ENCODE results near the gene DMBT1.

Gene DMBT1

DNA sequence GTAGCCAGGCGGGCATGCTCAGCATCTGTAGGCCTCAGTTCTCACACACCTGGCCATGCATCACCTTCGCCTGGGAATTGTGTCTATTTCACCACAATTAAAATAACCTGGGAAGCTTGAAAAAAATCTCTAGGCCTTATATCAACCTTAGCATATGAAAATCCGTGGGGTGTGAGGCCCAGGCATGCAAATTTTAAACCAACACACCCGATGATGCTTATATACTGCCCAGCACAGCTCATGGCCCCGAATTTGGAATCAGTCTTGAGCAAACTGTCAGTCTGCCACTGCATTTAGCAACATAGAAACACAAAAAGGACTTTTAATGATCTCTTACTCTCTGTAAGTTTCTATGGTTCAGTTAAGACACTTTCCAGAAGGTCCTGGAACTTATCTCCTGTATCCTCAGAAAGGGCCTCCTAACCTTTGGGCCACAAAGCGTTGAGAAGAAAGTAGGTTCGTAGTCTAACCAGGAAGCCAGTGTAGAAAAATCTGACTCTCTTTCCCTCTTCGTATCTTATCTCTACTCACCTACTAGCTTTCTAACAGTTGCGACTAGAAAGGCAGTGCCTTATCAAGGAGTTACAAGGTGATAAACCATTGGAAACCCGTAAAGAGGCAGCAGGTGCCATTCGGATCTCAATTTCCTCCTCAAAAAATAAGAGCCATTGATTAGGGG, 12.0 kb upstream of the DMBT1 start:
- DNase-seq: no peak

DNA sequence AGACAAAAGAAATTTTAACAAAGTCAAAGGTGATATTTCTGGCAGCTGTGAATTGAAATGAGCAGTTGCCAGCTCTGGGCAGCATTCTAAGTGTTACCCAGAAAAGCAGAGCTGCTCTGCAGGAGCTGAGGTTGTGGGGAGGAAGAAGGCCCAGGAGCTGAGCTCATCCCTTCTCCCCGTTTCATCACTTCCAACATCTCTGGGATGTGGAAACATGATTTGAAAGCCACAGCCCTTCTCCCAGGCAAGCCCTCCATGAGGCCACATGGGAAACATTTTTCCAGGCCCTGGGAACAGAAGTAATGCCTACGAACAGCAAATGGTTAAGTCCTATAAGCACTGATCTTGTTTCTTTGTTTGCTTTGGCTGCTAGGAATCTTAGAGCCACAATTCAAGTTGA, 10.9 kb upstream of the DMBT1 start:
- DNase-seq: no peak

DNA sequence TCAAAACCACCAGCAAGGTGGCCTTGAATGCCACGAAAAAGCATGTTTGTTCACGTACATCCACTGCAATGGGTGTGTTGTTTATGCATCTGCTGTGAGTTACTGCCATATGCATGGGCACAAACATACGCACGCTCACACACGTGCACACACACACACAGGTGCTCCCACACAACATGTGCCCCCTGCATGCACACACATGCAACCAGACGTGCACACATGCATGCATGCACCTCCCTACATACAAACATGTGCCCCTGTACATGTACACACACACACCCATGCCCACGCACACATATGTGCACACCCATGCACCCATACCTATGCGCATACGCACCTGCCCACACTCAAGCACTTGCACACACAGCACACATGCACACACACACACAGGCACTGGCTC, 10.1 kb upstream of the DMBT1 start:
- DNase-seq: no peak

DNA sequence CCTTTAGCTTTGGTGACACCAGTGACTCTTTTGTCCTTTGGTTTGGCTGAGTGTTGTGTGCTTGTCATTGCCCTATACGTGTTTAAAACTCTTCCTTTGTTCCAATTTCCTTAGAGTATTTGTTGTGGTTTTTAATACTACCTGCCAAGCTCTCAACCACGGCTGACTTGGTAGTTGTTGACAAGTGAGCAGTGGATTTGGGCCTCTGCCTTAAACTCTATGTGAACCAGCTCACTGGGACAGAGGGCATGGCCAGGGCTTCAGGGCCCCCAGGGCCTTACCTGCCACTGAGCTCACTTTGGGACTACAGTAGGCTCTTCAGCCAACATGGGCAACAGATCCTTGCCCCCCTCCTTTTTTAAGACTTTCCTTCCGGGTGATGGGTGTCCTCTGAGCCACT, 9.6 kb upstream of the DMBT1 start:
- no peak for DNase-seq

DNA sequence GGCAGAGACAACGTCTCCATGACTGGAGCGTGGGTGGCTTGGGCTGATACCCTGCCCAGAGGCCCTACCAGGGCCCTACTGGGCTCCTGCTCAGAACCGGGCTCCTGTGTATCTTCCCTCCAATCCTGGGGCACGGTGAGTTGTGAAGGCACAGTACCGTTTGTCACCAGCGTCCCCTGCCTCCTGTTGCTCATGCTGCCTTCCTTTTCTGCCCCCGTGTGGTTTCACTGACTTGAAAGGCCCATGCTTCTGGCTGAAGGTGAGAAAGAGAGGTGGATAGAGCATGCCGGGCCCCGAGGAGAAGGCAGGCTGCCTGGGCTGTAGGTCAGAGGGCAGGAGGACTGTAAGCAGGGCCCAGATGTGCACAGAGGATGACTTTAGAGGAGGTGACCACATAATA, 9.1 kb upstream of the DMBT1 start:
- peak in 5 of 56 donors; percentile 3 to 33 (median 11) for DNase-seq

DNA sequence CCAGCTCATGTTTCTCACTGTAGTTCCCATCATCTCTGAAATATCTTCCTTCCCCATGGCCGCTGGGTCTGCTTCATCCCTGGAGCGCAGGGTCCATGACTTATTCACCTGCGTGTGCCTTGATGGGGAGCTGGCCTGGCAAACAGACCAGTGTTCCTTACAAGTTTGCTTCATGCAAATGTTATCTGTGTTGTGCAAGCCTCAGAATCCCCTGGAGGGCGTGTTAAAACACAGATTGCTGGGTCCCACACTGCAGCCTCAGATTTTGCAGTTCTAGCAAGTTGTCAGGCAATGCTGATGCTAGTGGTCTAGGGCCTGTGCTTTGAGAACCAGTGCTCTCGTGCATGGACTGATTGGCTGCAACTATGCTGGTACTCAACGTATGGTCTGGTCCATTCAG, 7.2 kb upstream of the DMBT1 start:
- no peak for DNase-seq

DNA sequence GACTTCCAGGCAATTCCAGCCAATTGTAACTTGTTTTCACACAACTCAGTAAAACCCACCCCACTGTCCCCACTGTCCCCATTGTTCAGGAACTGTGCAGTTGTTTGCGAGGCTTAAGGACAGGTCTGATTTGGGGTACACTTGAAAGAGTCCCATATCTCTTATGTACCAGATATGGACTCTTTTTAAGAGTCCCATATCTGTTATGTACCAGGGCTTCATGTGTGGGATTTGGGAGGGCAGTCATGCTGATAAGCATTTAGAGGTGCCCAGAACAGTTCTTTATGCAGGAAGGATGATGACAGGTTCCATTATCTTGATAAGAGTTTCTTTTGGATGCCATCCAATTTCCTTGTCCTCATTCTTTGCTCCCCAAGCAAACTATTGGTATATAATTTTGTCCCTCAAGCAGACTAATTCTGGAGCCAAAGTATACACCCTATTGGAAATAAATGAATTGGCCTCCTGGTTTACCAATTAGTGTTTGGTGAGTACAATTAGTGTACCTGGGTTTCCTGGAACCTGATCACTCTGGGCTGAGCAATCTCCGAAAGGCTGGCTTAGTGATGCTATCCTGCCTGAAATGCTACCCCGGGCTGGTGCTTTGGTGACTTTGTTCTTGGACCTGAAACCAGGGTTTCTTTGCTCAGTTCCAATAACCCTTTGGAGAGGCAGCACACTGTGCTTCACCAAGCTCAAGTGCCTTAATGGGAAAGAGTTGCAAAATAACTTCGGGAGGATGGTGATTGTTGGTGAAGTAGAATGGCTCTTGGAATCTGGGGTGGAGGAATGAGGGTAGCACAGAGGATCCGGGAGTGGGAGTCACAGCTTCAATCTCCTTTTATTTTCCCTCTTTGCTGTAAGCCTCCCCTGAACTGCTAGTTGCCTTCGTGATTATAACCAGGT, 6.2 kb upstream of the DMBT1 start:
- DNase-seq: no peak

DNA sequence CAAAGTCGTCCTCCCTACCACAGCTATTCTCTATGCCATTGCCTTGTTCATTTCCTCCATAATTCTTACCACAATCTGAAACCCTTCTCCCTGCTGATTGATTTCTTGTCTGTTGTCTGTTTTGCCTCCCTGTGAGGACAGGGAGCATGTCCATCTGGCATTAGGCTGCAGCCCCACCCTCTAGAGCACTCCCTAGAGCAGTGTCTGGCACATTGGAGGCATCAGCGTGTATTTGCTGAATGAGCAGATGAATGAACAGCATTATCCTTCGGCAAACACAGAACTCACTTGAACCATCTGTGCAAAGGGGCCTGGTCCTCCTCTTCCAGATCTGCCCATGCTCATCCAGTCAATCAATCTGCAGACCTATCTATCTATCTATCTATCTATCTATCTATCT, 5.1 kb upstream of the DMBT1 start:
- no peak for DNase-seq

DNA sequence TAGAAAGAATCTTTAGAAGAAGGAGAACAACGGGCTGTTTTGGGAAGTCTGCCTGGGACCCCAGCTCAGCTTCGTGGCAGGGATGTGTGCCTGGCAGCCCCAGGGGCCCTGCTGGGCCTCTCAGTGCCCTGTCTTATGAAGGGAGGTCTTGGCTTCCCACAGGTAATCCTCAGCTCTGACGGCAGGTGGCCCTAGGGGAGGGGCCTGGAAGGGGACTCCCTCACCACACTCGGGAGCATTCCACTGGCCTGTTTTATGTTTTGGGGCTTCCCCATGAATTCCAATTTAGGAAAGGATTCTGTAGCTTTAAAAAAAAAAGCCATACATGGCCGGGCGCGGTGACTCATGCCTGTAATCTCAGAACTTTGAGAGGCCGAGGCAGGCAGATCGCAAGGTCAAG, 3.0 kb upstream of the DMBT1 start:
- no peak for DNase-seq

DNA sequence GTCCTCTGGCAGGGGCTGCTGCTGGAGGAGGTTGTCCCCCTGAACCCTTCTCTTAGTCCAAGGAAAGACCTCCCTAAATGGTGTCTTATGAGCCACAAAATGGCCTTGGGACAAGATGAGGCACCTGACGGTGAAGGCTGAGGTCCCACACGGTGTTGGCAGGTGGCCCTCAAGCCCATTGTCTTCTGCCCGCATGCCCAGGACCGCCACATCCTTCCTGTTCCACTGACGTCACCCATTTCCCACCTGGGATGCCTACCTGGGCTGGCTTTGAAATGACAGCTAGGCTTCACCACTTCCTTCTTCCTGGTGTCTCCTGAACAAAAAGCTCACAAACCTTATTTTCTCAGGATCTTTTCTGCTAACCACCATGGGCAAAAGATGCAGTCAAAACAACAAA, 2.1 kb upstream of the DMBT1 start:
- DNase-seq: no peak

DNA sequence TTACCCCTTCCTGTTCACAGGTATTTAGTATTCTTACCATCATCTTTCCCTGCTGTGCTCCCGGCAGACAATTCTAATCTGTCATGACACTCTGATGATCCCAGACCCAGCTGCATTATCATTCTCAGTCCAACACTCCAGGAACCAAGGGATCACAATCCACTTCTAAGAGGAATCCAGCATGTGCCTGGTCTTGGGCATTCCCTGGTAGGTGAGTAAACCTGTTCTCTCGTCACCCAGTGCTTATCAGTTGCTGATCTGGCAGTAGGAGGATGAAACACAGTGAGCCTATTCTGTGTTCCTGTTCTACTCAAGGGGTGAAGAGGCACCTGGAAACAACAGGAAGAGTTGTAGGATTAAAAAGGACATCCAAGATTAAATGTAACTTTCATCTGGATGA, 1.3 kb upstream of the DMBT1 start:
- DNase-seq: no peak

DNA sequence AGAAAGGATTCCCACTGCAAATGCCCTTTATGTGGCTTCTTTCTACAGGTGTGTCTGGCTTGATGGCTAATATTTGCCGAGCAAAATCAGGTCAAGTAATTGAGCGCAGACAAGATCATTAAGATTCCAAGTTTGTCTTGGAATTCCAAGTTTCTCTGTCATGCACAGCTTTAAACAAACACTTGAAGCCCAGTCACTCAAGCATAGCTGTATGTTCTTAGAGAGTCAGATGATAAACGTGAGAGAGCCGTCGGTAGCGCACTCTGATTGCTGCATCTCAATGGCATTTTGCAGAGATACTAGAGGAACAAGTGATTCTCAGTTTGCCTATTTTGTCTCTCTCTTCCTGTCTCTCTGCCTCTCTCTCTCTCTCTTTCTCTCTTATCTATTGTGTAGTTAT, 658 bp downstream of the DMBT1 start:
- no peak for DNase-seq

DNA sequence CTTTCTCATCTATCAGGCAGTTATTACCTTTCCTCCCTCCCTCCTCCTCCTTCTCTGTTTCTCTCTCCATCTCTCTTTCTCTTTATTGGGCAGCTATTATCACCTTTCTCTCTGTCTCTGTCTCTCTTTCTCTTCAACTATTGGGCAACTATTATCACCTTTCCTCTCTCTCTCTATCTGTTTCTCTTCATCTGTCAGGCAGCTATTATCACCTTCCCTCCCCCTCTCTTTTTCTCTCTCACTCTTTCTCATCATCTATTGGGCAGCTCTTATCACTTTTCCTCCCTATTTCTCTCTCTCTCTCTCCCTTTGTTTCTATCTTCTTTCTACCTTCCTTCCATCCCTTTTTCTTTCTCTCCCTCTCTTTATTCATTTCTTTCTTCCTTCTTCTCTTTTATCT, 1.2 kb downstream of the DMBT1 start:
- no peak for DNase-seq

DNA sequence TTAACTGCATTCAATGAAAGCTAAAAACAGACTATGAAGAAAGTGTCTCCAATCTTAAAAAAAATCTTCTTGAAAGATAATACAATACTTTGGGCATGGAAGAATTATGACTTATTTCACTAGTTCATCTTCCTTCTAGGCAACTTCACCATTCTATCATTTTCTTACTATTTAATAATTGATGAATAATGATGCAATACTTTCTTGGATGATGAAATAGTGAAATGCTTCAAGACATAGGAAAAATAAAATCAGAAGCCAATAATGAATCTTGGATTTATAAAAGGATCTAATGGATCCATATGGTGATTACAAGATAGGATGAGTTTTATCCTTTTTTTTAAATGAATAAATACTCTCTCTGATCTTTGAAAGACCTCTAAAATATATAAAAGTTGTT, 4.4 kb downstream of the DMBT1 start:
- DNase-seq: no peak

DNA sequence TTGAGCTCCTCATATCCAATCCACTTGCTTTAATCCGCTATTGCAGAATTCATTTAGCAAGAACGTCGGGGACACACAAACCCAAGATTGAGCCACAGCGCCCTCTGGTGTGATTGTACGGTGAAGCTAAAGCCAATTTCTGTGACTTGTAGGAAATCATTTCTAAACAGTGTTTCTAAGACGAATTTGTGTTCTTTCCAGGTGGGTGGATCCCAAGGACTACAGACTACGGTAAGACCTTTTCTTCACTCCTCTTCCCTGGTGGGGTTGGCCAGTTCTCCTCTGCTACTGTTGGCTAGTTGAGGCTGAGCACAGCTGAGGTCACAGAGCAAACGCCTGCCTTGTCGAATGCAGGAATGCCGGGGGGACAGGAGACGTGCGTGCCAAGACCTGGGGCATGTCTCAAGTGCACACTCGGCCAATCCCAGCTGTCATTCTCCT, 5.2 kb downstream of the DMBT1 start:
- DNase-seq: peak in 52 of 56 donors; percentile 7 to 91 (median 60)

DNA sequence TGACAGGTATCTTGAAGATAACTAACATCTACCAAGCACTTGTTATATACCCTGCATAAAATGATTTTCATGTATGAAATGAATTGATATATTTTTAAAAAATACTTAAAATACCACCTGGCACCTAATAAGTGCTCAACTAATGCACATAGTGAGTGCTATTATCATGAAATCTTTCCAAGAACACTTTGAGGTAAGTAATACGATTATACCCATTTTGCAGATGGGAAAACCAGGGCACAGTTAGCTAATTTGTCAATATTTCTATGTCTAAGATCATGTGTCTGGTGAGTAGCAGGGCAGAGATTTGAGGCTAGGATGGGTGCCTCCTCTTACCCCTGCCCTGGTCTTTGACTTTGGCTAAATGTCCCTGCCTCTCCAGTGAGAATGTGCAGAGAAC, 6.1 kb downstream of the DMBT1 start:
- no peak for DNase-seq

DNA sequence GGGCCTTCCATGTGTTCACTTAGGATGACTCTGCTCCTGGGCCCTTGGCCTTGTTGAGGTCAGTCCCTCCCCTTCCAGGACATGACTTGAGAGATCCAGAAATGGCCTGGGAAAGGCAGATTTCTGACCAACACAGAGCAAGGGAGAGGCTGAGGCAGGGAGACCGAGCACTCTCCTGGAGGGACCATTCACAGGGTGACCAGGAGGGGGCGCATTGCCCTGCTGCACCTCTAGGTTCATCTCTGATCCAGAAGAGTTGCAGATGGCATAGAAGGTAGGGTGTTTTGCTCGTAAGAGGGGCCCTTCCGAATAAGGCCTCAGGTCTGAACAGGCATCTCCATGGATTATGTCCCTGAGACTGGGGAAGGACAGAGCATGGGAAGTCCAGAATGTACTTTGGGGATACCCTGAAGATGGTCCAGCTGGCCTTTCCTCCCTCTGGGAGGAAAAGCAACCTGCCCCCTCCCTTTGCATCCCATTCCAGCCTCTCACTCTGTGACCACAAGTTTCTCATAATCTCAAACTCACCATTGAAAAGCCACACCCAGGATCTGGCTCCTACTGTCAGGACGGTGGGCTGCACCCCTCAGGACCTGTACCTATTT, 6.6 kb downstream of the DMBT1 start:
- DNase-seq: peak in 8 of 56 donors; percentile 3 to 23 (median 7)

DNA sequence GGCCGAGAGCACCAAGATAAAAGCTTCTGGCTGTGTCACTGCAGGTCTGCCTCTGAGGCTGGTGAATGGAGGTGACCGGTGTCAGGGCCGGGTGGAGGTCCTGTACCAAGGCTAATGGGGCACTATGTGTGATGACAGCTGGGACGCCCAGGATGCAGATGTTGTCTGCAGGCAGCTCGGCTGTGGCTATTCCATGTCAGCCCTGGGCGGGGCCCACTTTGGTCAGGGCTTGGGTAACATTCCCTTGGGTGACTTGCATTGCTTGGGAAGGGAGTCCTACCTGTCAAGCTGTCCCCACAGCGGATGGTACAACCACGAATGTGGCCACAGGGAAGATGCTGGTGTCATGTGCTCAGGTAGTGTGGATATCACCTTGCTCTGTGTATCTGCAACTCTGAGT, 8.0 kb downstream of the DMBT1 start:
- DNase-seq: no peak

DNA sequence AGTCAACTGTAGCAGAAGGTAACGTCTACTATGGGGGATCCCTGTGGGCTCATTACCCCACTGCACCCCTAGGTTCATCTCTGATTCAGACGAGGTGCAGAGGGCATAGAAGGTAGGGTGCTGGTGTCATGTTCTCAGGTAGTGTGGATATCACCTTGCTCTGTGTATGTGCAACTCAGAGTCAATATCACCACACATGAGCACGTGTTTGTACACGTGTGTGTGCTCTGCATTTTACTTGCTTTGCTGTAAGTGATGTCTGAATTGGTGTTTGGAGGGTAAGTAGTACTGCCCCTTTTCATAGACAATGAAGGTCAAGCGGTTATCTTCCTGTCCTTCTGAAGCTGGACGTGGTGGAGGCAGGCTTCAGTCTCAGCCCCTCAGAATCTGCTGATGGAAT, 10.4 kb downstream of the DMBT1 start:
- no peak for DNase-seq

DNA sequence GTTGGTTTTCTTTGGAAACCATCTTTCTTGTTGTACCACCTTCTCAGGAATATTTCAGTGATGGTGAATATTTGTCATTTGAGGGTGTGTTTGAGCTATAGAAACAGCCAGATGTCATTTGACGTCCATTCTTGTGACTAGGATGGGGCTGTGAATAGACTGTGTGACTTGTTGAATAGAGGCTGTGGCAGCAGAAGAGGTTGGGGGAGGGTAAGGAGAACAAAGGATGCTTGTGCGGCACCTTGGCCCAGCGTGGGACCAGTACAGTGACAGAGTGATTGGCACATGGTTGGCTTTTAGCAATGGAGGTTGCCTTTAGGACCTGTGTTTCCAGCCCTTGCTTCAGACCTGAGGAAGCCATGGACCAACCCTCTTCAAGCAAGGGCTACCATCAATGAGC, 11.3 kb downstream of the DMBT1 start:
- peak in 29 of 56 donors; percentile 1 to 60 (median 17) for DNase-seq

DNA sequence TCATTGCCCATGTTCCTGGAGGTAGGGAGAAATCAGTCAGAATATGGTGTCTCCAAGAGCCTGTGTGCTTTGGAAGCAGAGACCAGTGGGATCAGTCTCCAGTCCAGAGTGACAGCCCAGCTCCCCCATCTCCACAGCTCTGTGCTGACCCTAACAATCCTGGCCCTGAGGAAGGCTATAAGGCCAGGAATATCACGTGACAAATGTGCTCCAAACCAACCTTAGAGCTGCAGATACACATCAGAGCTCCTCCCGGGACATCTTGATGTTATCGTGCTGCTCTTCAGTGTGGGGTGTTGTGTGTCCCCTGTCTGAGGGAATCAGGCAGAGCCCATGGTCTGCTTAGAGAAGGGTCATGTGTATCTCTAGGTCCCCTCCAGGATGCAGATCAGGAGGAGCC, 15.2 kb downstream of the DMBT1 start:
- DNase-seq: no peak

DNA sequence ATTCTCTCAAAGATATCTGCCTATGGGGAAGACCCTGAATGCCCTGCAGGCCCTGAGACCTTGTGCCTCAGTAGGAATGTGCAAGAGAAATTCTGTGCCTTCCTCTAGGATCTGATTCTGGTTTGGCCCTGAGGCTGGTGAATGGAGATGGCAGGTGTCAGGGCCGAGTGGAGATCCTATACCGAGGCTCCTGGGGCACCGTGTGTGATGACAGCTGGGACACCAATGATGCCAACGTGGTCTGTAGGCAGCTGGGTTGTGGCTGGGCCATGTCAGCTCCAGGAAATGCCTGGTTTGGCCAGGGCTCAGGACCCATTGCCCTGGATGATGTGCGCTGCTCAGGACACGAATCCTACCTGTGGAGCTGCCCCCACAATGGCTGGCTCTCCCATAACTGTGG, 15.7 kb downstream of the DMBT1 start:
- no peak for DNase-seq
